LNCaP clone FGC (cell line): ENCODE results near the gene TRAPPC11.

Experiments
- DNase-seq: peaks from one replicate; pipeline ENCODE4 v3.0.0-alpha.2; 2011; ENCODE audit warnings: low read depth
- H3K4me3 ChIP-seq: 2 replicates; pipeline ENCODE4 v1.5.1; 2011; ENCODE audit warnings: mild to moderate bottlenecking, low read depth, low read length, control low read depth
- CTCF ChIP-seq: IDR thresholded peaks from 2 replicates; pipeline ENCODE4 v1.5.1; 2012; ENCODE audit warnings: mild to moderate bottlenecking; ENCODE audit not compliant: control insufficient read depth, insufficient read depth; ENCODE audit errors: extremely low read depth

TRAPPC11 gene

GRCh38 chr4:183631577-183632198 is 27.4 kb upstream of the TRAPPC11 start:
- H3K4me3 ChIP-seq, result no peak overlapping the region
- no peak for TF ChIP-seq CTCF
- DNase-seq, result no peak

GRCh38 chr4:183632689-183633088 is 26.4 kb upstream of the TRAPPC11 start:
- no peak overlapping the region for H3K4me3 ChIP-seq
- no peak for TF ChIP-seq CTCF
- DNase-seq, result no peak

- TF ChIP-seq CTCF, result no peak
- DNase-seq, result no peak
- H3K4me3 ChIP-seq, result no peak overlapping the region
These were observed 25.4 kb upstream of the TRAPPC11 start for GRCh38 chr4:183633476-183634400.

GRCh38 chr4:183635321-183635720 is 23.8 kb upstream of the TRAPPC11 start:
- no peak overlapping the region for H3K4me3 ChIP-seq
- no peak for DNase-seq
- TF ChIP-seq CTCF, result no peak

GRCh38 chr4:183635741-183636140 is 23.4 kb upstream of the TRAPPC11 start:
- TF ChIP-seq CTCF, result no peak
- no peak for DNase-seq
- no peak overlapping the region for H3K4me3 ChIP-seq

GRCh38 chr4:183636503-183636902 is 22.6 kb upstream of the TRAPPC11 start:
- peak overlapping the region; percentile 42 for H3K4me3 ChIP-seq
- TF ChIP-seq CTCF, result peak; percentile 78
- peak; percentile 66 for DNase-seq
